Measurements from ENCODE around the gene TRMT1L.

- TF ChIP-seq CTCF (IDR thresholded peaks at IDR 0.05) (no peak), POLR2AphosphoS5 (IDR thresholded peaks at IDR 0.05; ENCODE audit: low read depth, low read length) (no peak), TCF7L2 (IDR thresholded peaks at IDR 0.05; ENCODE audit: low read depth, low read length) (no peak), REST (IDR thresholded peaks at IDR 0.05; ENCODE audit: insufficient read depth in 1 of 2, low read depth in 2 of 2, low read length in 1 of 2) (no peak), SIN3A (IDR thresholded peaks at IDR 0.05; ENCODE audit: borderline replicate concordance, insufficient read depth, low read depth, low read length) (no peak)
These were observed 69.0 kb downstream of the TRMT1L start for GRCh38 chr1:185087746-185088145.
